ENCODE results near the gene MICAL1.

MICAL1 gene

GRCh38 chr6:109483735-109484057, 28.1 kb upstream of the MICAL1 start:
- Histone ChIP-seq H4K20me1 (ENCODE audit: insufficient read depth, low read length) (no peaks in the 10 kb centered on the region), H3K4me1 (ENCODE audit: low read length) (peaks cover 32% of the 10 kb centered on the region), H3K27me3 (ENCODE audit: low read depth, low read length) (no peaks in the 10 kb centered on the region), H3K9me3 (ENCODE audit: insufficient read depth, low read length) (no peaks in the 10 kb centered on the region), H3K4me3 (ENCODE audit: low read length) (peak overlapping the region; percentile 77), H2AFZ (ENCODE audit: low read depth, low read length) (peak overlapping the region; percentile 34), H3K27ac (ENCODE audit: low read length) (no peak overlapping the region), H3K4me2 (ENCODE audit: low read length) (peak overlapping the region; percentile 81), H3K79me2 (ENCODE audit: low read length) (peaks cover 41% of the 10 kb centered on the region), H3K36me3 (replicated peaks; ENCODE audit: low read depth, low read length) (peaks cover 28% of the 10 kb centered on the region), H3K9ac (ENCODE audit: low read length) (peak overlapping the region; percentile 39)
- no peak for TF ChIP-seq EZH2phosphoT487 (IDR thresholded peaks at IDR 0.05; ENCODE audit: low read depth)
- TF ChIP-seq, protein P1, sequence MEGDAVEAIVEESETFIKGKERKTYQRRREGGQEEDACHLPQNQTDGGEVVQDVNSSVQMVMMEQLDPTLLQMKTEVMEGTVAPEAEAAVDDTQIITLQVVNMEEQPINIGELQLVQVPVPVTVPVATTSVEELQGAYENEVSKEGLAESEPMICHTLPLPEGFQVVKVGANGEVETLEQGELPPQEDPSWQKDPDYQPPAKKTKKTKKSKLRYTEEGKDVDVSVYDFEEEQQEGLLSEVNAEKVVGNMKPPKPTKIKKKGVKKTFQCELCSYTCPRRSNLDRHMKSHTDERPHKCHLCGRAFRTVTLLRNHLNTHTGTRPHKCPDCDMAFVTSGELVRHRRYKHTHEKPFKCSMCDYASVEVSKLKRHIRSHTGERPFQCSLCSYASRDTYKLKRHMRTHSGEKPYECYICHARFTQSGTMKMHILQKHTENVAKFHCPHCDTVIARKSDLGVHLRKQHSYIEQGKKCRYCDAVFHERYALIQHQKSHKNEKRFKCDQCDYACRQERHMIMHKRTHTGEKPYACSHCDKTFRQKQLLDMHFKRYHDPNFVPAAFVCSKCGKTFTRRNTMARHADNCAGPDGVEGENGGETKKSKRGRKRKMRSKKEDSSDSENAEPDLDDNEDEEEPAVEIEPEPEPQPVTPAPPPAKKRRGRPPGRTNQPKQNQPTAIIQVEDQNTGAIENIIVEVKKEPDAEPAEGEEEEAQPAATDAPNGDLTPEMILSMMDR (IDR thresholded peaks at IDR 0.05; ENCODE audit: low read depth, low read length) = no peak

GRCh38 chr6:109482905-109483734, 27.5 kb upstream of the MICAL1 start, which contains the start of gene ZBTB24:
Gene ZBTB24 (minus strand): TSS chr6:109483219. CDS start chr6:109482026, 1,193 bp downstream.
- Histone ChIP-seq H3K27ac (ENCODE audit: low read length) (peak within 1 kb of the TSS; percentile 54), H3K9ac (ENCODE audit: low read length) (peak within 1 kb of the TSS; percentile 96), H3K4me2 (ENCODE audit: low read length) (peak within 1 kb of the TSS; percentile 95), H3K36me3 (replicated peaks; ENCODE audit: low read depth, low read length) (peaks cover 30% of the 10 kb centered on the region), H4K20me1 (ENCODE audit: insufficient read depth, low read length) (0 out of 2 replicates have a peak, but pooled peaks cover 5% of the 10 kb centered on the region), H3K79me2 (ENCODE audit: low read length) (peaks cover 47% of the 10 kb centered on the region), H3K27me3 (ENCODE audit: low read depth, low read length) (no peaks in the 10 kb centered on the region), H3K9me3 (ENCODE audit: insufficient read depth, low read length) (no peaks in the 10 kb centered on the region), H2AFZ (ENCODE audit: low read depth, low read length) (peak within 1 kb of the TSS; percentile 34), H3K4me3 (ENCODE audit: low read length) (peak within 1 kb of the TSS; percentile 99), H3K4me1 (ENCODE audit: low read length) (peaks cover 38% of the 10 kb centered on the region)
- TF ChIP-seq, protein P1 (IDR thresholded peaks at IDR 0.05; ENCODE audit: low read depth, low read length) = no peak
- no peak for TF ChIP-seq EZH2phosphoT487 (IDR thresholded peaks at IDR 0.05; ENCODE audit: low read depth)

DNA sequence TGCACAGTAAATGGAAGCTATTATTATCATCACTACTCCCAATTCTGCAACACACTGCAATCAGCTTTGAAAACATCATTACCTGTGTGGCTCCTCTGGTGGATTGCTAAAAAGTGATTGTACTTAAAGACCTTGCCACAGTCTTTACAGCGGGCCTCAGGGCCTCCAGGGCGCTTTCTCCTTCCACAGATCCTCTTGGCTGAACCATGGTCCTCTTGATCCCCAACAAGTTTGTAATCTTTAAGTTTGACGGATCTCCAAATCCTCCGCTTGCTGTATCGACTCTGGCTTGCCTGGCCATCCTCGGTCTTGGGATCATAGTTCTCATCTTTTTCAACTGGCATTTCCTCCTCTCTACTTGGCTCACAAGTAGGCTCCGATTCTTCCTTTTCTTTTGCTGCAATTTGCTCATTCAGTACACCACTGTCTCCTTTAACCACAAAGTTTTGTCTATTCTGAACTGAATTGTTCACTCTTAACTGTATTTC, 25.5 kb upstream of the MICAL1 start:
- no peaks in the 10 kb centered on the region for H3K27me3 ChIP-seq (ENCODE audit: low read depth, low read length)
- H4K20me1 ChIP-seq (ENCODE audit: insufficient read depth, low read length) = peaks cover 19% of the 10 kb centered on the region
- H3K4me1 ChIP-seq (ENCODE audit: low read length) = peaks cover 40% of the 10 kb centered on the region
- peaks cover 43% of the 10 kb centered on the region for H3K36me3 ChIP-seq (replicated peaks; ENCODE audit: low read depth, low read length)
- H3K4me2 ChIP-seq (ENCODE audit: low read length) = 0 out of 2 replicates have a peak overlapping the region, but pooled peaks have one; percentile 5
- H3K27ac ChIP-seq (ENCODE audit: low read length) = no peak overlapping the region
- no peak overlapping the region for H3K9ac ChIP-seq (ENCODE audit: low read length)
- TF ChIP-seq, protein P1 (IDR thresholded peaks at IDR 0.05; ENCODE audit: low read depth, low read length) = no peak
- no peak for TF ChIP-seq EZH2phosphoT487 (IDR thresholded peaks at IDR 0.05; ENCODE audit: low read depth)
- no peak overlapping the region for H2AFZ ChIP-seq (ENCODE audit: low read depth, low read length)
- no peak overlapping the region for H3K4me3 ChIP-seq (ENCODE audit: low read length)
- H3K9me3 ChIP-seq (ENCODE audit: insufficient read depth, low read length) = no peaks in the 10 kb centered on the region
- peaks cover 68% of the 10 kb centered on the region for H3K79me2 ChIP-seq (ENCODE audit: low read length)

DNA sequence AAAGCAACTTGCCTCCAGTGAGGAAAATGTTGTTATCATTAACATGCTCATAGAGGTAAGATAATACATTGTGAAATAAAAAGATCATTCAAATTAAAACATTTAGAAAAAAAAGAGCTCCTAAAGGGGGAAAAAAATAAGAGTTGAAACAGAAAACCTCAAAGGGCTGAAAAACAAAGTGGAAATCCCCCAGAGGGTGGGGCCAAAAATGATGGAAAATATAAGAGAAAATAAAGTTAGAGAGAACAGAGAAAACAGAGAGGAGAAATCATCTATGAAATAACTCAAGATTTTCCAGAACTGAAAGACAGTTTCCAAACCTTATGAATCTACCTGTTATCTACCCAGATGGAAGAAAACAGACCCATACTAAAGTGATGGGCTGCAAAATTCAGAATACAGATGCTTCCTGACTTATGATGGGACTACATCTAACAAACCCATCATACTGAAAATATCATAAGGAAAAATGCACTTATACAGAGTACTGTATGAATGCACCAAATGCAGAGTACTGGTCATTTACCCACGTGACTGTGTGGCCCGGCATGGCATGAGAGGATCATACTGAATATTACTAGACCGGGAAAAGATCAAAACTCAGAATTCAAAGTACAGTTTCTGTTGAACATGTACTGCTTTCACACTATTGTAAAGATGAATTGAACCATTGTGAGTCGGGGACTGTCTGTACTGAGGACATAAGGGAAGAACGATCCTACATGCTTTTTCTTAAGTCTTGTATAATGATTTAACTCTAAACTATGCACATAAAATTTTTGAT, 23.5 kb upstream of the MICAL1 start:
- peak overlapping the region; percentile 25; the same call in 1 of the 2 replicates for H3K27ac ChIP-seq (ENCODE audit: low read length)
- H3K4me1 ChIP-seq (ENCODE audit: low read length) = peaks cover 37% of the 10 kb centered on the region
- H3K27me3 ChIP-seq (ENCODE audit: low read depth, low read length) = no peaks in the 10 kb centered on the region
- H3K4me3 ChIP-seq (ENCODE audit: low read length) = peak overlapping the region; percentile 59
- no peaks in the 10 kb centered on the region for H3K9me3 ChIP-seq (ENCODE audit: insufficient read depth, low read length)
- TF ChIP-seq EZH2phosphoT487 (IDR thresholded peaks at IDR 0.05; ENCODE audit: low read depth) = no peak
- TF ChIP-seq, protein P1 (IDR thresholded peaks at IDR 0.05; ENCODE audit: low read depth, low read length) = no peak
- peaks cover 19% of the 10 kb centered on the region for H4K20me1 ChIP-seq (ENCODE audit: insufficient read depth, low read length)
- H3K9ac ChIP-seq (ENCODE audit: low read length) = no peak overlapping the region
- peak overlapping the region; percentile 67 for H3K4me2 ChIP-seq (ENCODE audit: low read length)
- H2AFZ ChIP-seq (ENCODE audit: low read depth, low read length) = no peak overlapping the region
- H3K36me3 ChIP-seq (replicated peaks; ENCODE audit: low read depth, low read length) = peaks cover 51% of the 10 kb centered on the region
- H3K79me2 ChIP-seq (ENCODE audit: low read length) = peaks cover 77% of the 10 kb centered on the region

All from OCI-LY3 (cell line).